Spinal cord (tissue), 10 donors: ENCODE measurements around the gene PIGO. TPM values are rescaled to one million over a fixed set of nuclear protein-coding genes. Genes with fewer than 3 reads are reported as not detected.

Experiments
- DNase-seq, 6 donors: peaks; one replicate each; pipeline versions ENCODE4 v3.0.0 to v3.0.0-alpha.2; 2013 to 2015; ENCODE audit warnings: low spot score in 6 of 6, low read depth in 4 of 6
- H3K27ac ChIP-seq: one replicate; pipeline ENCODE4 v1.5.1; 2013; ENCODE audit warnings: low read depth, low read length, control low read depth
- H3K27me3 ChIP-seq: one replicate; pipeline ENCODE4 v1.6.1; 2013; ENCODE audit warnings: low read length; ENCODE audit not compliant: control insufficient read depth, insufficient read depth
- H3K36me3 ChIP-seq: one replicate; pipeline ENCODE4 v1.6.1; 2013; ENCODE audit warnings: low read length; ENCODE audit not compliant: control insufficient read depth, insufficient read depth
- H3K4me1 ChIP-seq: one replicate; pipeline ENCODE4 v1.6.1; 2013; ENCODE audit warnings: low read length; ENCODE audit not compliant: control insufficient read depth, insufficient read depth
- H3K4me3 ChIP-seq: one replicate; pipeline ENCODE4 v1.5.1; 2013; ENCODE audit warnings: low read depth, low read length, control low read depth
- H3K9me3 ChIP-seq: one replicate; pipeline ENCODE4 v1.6.1; 2013; ENCODE audit warnings: low read length; ENCODE audit not compliant: control insufficient read depth, insufficient read depth
- WGBS: methylation state at CpG from one replicate; pipeline ENCODE4 v1.1.5; 2013; ENCODE audit warnings: missing lambda C conversion rate; ENCODE audit not compliant: insufficient coverage; 5-methylcytosine and 5-hydroxymethylcytosine counted together
- polyA plus RNA-seq, 2 donors: library from polyadenylated mRNA; unstranded; fragments of 120-200 nt; gene quantifications; one replicate each; pipeline ENCODE4 v1.2.1, GENCODE V29; 2013; ENCODE audit not compliant: insufficient read length in 2 of 2
- total RNA-seq, 2 donors: library from RNA; depleted of rRNA in 1 of 2; stranded (reverse); fragments of 120-200 nt in 1 of 2; fragments of >200 nt in 1 of 2; gene quantifications; one replicate each; pipeline versions ENCODE4 v1.2.3 to v1.2.4, GENCODE V29; 2013 to 2014
- donor health status: healthy.

The PIGO gene
- total and polyA plus RNA-seq, 4 donors = 12.2 to 28.1 (median 20.3) TPM

- peaks cover 51% of the 10 kb centered on the region for H3K4me1 ChIP-seq
- H3K27me3 ChIP-seq = no peaks in the 10 kb centered on the region
- H3K36me3 ChIP-seq = peaks cover 51% of the 10 kb centered on the region
- no peak for DNase-seq
- H3K27ac ChIP-seq = no peak overlapping the region
- H3K9me3 ChIP-seq = no peaks in the 10 kb centered on the region
- 96% methylated on average over 3 of the region's 7 CpGs for WGBS
- no peak overlapping the region for H3K4me3 ChIP-seq
Measured at GRCh38 chr9:35106343-35106730, 9.9 kb upstream of the PIGO start.

- WGBS = 92% methylated on average over 7 of the region's 13 CpGs
- Histone ChIP-seq H3K36me3 (peaks cover 57% of the 10 kb centered on the region), H3K27ac (no peak overlapping the region)
Measured at GRCh38 chr9:35105571-35106342, 9.4 kb upstream of the PIGO start.

GRCh38 chr9:35105126-35105525, 8.7 kb upstream of the PIGO start:
- WGBS = 86% methylated on average over 11 of the region's 12 CpGs
- no peak for DNase-seq
- no peaks in the 10 kb centered on the region for H3K27me3 ChIP-seq
- peaks cover 43% of the 10 kb centered on the region for H3K4me1 ChIP-seq
- H3K4me3 ChIP-seq = no peak overlapping the region
- peaks cover 63% of the 10 kb centered on the region for H3K36me3 ChIP-seq
- no peaks in the 10 kb centered on the region for H3K9me3 ChIP-seq
- H3K27ac ChIP-seq = no peak overlapping the region

More at GRCh38 chr9:35105571-35106342, 9.4 kb upstream of the PIGO start:
- H3K27me3 ChIP-seq = no peaks in the 10 kb centered on the region
- no peak overlapping the region for H3K4me3 ChIP-seq
- no peaks in the 10 kb centered on the region for H3K9me3 ChIP-seq
- peaks cover 50% of the 10 kb centered on the region for H3K4me1 ChIP-seq
- DNase-seq = no peak

GRCh38 chr9:35104586-35104985, 8.2 kb upstream of the PIGO start:
- WGBS = 100% methylated on average over 1 of the region's 4 CpGs
- peaks cover 66% of the 10 kb centered on the region for H3K36me3 ChIP-seq
- H3K4me3 ChIP-seq = no peak overlapping the region
- peaks cover 40% of the 10 kb centered on the region for H3K4me1 ChIP-seq
- peak overlapping the region; percentile 95 for H3K27ac ChIP-seq
- no peaks in the 10 kb centered on the region for H3K27me3 ChIP-seq
- no peak for DNase-seq
- no peaks in the 10 kb centered on the region for H3K9me3 ChIP-seq

- DNase-seq = no peak
- Histone ChIP-seq H3K9me3 (no peaks in the 10 kb centered on the region), H3K27me3 (no peaks in the 10 kb centered on the region), H3K4me3 (peak overlapping the region; percentile 85), H3K4me1 (peaks cover 37% of the 10 kb centered on the region), H3K27ac (peak overlapping the region; percentile 95), H3K36me3 (peaks cover 64% of the 10 kb centered on the region)
- WGBS = 4% methylated on average over 5 of the region's 5 CpGs
Measured at GRCh38 chr9:35103660-35104191, 7.3 kb upstream of the PIGO start.

- DNase-seq = peak in 5 of 6 donors; percentile 92 to 99 (median 95)
- no peaks in the 10 kb centered on the region for H3K27me3 ChIP-seq
- peak within 1 kb of the TSS; percentile 85 for H3K4me3 ChIP-seq
- peaks cover 37% of the 10 kb centered on the region for H3K4me1 ChIP-seq
- no peaks in the 10 kb centered on the region for H3K9me3 ChIP-seq
- H3K27ac ChIP-seq = peak within 1 kb of the TSS; percentile 95
- WGBS = under 1% methylated on average over 50 of the region's 57 CpGs
- peaks cover 57% of the 10 kb centered on the region for H3K36me3 ChIP-seq
Measured at GRCh38 chr9:35102769-35103659, 6.6 kb upstream of the PIGO start, which contains the start of gene STOML2. TSS of gene STOML2 (minus strand) at chr9:35103131. CDS start at chr9:35103094, 37 bp downstream.

GRCh38 chr9:35102465-35102768, 6.0 kb upstream of the PIGO start:
- peak overlapping the region; percentile 95 for H3K27ac ChIP-seq
- peaks cover 51% of the 10 kb centered on the region for H3K36me3 ChIP-seq
- WGBS = 8% methylated on average over 10 of the region's 10 CpGs
- peak in 1 of 6 donors; percentile 34 for DNase-seq
- H3K4me3 ChIP-seq = peak overlapping the region; percentile 85
- peaks cover 37% of the 10 kb centered on the region for H3K4me1 ChIP-seq
- H3K27me3 ChIP-seq = no peaks in the 10 kb centered on the region
- H3K9me3 ChIP-seq = no peaks in the 10 kb centered on the region

- peaks cover 42% of the 10 kb centered on the region for H3K36me3 ChIP-seq
- no peak overlapping the region for H3K27ac ChIP-seq
- no peaks in the 10 kb centered on the region for H3K9me3 ChIP-seq
- H3K4me1 ChIP-seq = peaks cover 29% of the 10 kb centered on the region
- H3K27me3 ChIP-seq = no peaks in the 10 kb centered on the region
- WGBS = 97% methylated on average over 3 of the region's 3 CpGs
- no peak for DNase-seq
- no peak overlapping the region for H3K4me3 ChIP-seq
Measured at GRCh38 chr9:35097573-35097972, 1.2 kb upstream of the PIGO start.

- Histone ChIP-seq H3K4me1 (peaks cover 13% of the 10 kb centered on the region), H3K27ac (no peak overlapping the region), H3K36me3 (peaks cover 70% of the 10 kb centered on the region), H3K4me3 (no peak overlapping the region), H3K27me3 (no peaks in the 10 kb centered on the region), H3K9me3 (no peaks in the 10 kb centered on the region)
- no peak for DNase-seq
- WGBS = 97% methylated on average over 17 of the region's 17 CpGs
Measured at GRCh38 chr9:35091536-35091935, 4.9 kb downstream of the PIGO start.
